DMS79 (cell line): Measurements from ENCODE around the gene PARD3.

ENCODE experiments used
- DNase-seq: peaks from one replicate; lab custom pipeline; 2025; lab: John Stamatoyannopoulos, UW

The PARD3 gene

DNA sequence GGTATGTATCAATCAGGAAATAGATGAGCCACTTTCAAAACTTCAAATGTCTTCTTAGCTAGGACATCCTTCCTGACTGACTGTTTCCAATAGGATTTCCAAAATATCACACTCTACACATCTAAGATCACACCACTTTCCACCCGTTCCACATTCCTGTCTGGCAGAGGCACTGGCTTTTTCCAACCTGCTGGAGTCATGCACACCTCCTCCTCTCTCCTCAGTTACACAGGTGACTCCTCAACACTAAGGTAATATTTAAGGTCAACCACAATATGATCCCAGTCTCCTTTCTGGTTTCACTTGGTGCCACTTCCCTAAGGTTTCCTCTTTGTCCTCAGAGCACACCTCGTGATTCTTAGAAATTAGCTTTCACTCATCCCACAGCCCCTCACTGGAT is 196.5 kb downstream of the PARD3 start:
- DNase-seq, result no peak

DNA sequence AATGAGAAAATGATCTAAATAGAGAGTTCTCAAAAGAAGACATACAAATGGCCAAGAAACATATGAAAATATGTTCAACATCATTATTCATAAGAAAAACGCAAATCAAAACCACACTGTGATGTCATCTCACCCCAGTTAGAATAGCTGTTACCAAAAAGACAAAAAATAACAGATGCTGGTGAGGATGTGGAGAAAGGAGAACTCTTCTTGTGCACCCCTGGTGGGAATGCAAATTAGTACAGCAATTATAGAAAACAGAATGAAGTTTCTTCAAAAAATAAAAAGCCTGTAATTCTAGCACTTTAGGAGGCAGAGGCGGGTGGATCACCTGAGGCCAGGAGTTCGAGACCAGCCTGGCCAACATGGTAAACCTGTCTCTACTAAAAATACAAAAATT is 199.3 kb downstream of the PARD3 start:
- DNase-seq, result no peak

DNA sequence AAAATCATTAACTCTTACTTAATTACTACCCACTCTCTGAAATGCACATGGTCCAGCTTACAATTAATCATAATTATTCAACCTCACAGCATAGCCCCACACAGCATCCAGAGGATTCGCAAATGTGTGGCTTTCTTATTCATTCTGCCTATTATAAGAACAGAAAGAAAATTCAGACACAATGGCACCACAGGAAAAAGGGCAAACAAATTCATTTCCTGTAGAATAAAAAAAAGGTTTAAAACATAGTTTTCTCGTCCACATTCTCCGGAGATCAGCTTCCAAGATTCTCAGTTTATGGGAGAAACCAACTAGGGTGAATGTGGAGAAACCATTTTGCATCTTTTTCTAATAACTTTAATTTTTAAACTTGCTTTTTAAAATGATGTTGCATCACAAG is 201.6 kb downstream of the PARD3 start:
- DNase-seq, result no peak

DNA sequence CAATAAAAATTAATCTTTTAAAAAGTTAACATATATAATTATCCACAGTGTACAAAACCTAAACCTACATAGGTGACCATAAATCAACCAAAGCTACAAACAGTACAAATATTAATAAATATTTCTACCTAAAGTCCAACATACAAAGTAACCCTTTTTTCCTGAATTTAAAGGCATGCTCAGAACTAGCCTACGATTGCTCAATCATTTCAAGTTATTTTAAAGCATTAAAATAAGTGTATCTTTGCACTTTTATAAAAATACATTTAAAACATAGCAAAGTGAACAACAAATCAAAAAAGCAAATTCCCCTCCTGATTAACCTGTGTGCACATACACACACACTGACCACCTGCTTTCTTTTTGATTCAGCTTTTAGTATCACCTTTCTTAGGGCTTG is 202.2 kb downstream of the PARD3 start:
- no peak for DNase-seq

DNA sequence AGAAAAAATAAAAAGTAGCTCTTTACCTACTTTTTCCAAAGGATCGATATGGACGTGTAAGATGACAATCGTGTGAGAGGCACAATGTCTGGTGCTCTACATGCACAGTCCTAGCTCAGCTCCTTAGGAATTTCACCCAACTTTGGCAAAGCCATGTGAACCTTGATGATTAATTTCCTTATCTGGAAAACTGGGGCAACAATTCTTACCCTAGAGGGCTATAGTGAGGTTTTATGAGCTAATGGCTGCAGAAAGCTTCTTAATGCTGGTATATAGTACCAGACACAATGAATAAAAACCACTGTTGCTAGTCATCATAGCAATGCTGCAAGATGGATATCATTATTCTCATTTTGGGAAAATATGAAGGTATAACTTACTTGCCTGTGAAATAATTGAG is 202.7 kb downstream of the PARD3 start:
- no peak for DNase-seq

DNA sequence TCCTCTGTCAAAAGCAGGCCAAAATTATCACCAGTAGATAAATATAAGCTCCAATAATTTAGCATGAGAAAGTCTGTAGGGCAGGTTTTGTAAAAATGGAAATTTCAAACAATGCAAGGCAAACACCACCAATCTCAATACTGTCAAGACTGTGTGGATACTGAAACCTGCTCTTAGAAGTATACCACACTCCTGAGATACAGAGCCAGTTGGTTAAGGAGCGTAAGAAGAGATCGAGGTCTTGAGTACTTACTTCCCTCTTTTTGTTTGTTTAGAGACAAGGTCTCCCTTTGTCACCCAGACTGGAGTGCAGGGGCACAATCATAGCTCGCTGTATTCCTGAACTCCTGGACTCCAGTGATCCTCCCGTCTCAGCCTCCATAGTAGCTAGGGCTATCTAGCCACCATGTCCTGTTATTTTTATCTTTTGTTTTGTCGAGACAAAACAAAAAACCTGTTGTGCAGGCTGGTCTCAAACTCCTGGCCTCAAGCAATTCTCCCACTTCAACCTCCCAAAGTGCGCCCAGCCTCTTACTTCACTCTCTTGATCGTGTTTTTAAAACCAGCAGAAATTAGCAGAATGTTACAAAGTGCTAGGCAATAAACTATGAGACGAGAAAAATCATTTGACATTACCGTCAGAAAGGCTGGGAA is 205.7 kb downstream of the PARD3 start:
- no peak for DNase-seq

DNA sequence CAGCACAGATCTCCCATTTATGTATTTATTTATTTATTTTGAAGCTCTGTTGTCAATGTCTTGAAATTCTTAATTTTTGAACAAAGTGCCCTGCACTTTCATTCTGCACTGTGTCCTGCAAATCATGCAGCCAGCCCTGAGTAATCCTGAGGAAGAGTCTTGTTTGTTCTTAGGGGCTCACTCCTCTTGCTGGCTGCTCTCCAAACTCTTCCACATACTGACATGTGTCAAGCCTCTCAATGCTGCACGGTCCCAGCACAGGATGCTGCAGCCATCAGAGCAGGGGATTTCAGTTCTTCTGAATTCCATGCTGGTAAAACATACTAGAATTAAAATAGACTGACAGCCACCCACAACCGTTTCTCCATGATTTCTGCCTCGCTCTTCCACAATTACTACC is 207.2 kb downstream of the PARD3 start:
- DNase-seq, result no peak

DNA sequence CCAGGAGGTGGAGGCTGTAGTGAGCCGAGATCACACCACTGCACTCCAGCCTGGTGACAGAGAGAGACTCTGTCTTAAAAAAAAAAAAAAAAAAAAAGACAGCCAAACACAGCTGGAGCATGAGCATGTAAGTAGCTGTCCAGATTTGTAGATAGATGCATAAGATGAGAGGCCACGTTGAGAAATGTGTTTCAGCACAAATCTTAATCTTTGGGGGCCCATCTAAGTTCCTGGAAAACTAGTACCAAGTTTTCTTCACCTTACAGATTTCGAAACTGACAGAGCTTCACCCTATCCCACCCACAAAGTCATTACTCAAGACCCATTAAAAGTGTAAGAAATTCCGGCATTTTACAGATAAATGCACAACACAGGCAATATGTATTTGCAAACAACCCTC is 208.2 kb downstream of the PARD3 start:
- DNase-seq, result no peak

DNA sequence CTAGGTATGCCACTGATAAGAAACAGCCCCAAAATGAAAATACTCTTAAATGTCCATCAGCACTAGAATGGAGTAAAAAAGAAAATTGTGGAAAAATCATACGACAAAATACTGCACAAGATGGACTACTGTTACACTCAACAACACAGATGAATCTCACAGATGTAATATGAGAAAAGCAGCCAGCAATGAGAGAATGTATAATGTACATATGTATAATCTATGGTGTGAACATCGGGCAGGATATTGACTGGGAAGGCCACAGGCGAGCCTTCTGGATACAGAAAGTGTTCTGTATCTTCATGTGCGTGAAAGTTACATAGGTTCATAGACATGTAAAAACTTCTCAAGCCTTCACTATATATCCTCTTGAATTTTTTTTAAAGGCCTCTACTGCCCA is 212.6 kb downstream of the PARD3 start:
- no peak for DNase-seq

DNA sequence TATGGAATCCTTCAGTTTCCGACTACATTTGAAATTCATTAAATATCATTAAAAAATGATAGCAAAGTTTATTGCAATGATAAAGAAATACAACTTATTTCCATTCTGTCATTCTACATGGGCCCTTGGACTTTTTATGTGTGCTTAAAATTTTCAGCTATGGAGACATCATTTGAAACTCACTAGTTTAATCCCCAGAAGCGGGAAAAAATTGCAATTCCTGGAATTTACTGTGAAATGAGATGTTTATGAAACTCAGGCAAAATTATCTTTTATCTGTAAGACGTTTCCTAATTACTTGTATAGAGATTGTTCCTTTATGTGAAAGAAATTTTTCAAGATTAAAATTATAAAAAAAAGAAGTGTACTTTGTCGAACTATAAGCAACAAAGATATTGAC is 213.4 kb downstream of the PARD3 start:
- DNase-seq, result no peak

DNA sequence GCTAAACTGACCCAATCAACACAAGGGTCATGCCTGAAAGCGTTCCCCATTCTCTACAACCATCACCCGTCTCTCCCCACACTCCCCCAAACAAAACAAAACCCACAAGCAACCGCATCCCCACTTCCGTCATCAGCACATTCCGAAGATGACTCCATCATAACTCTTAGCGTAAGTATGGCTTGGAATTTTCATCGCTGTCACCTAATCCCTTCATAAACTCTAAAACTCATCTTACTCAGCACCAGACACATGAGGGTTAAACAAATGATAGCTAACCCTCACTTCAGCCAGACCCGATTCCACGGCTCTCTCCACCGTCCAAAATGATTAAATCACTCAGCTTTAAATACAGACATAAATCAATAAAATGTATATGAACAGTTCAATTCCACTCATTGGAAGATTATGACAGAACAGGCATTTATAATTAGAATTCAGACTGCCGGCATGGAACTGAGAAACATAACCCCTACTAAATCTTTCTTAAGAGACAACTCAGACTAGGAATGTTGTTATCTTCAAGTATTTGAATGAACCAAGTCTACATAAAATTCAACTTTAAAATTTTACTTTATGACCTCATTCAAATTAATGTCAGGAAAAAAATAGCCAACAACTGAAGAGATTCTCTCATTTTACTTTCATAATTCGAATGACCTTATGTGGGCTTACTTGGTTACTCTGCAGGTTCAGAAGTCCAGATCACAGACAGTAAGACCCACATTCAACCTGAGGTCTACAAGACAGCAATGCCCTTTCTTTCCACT is 215.9 kb downstream of the PARD3 start:
- DNase-seq, result no peak

DNA sequence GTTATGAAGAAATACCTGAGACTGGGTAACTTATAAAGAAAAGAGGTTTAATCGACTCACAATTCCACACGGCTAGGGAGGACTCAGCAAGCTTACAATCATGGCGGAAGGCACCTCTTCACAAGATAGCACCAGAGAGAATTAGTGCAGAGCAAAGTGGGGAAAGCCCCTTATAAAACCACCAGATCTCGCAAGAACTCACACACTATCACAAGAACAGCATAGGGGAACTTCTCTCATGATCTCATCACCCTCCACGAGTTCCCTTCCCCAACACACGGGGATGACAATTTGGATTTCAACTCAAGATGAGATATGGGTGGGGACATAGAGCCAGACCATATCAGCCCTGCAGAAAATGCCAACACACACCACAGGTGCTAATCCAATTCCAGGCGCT is 218.7 kb downstream of the PARD3 start:
- DNase-seq, result no peak

DNA sequence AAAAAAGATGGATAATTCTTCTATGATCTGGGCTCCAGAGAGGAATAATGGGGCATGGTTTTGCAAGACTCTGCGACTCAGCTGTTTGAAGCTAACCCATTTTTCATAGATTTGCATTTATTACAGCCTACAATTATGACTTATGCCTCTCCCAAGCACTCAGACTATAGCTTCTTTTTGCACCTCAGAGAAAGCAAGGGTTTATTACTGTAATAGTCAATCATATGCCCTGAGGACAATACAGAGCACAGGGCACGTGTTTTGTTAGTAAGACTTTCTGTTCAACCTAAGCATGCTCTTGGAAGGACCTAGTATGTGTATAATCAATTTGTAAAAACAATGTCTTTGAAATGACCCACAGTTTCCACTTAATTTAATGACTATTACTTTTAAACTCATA is 221.2 kb downstream of the PARD3 start:
- no peak for DNase-seq

DNA sequence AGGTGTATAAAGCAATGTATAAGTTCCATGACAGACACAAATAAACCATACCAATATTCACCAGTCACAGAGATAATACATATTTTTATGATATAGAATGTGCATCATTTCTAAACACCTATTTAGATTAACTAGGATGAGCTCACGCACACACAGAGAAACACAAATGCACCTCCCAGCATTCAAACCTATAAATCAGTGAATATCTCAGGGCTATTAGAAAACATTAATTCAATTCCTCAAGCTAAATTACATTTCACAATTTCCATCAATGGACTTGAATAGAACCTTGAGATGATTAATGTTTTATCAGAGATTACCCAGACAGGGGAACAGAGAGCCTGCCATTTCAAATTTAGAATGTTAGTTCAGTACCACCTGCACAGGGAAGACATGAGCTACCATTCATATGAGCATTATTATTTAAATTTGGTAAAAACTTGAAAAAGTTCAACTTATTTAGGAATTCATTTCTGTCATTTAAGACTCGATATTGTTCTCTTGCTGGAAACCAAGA is 221.7 kb downstream of the PARD3 start:
- DNase-seq, result no peak

DNA sequence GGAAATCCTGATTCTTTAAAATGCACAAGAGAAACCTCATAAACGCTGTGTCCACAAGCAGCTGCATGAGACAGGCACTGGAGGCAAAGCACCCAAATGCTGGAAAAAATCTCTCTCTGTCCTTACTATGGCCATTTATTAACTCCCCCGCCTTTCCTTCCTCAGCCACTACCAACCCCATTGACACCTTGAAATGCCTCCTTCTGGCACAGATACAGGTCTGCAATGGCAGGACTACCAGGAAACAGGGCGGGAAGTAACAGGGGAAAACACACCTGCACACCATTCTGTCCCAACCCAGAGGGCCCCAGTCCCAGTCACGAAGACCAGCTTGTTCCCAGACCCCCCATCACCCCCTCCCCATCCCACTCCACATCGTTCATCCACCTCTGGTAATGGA is 224.3 kb downstream of the PARD3 start:
- DNase-seq, result no peak

DNA sequence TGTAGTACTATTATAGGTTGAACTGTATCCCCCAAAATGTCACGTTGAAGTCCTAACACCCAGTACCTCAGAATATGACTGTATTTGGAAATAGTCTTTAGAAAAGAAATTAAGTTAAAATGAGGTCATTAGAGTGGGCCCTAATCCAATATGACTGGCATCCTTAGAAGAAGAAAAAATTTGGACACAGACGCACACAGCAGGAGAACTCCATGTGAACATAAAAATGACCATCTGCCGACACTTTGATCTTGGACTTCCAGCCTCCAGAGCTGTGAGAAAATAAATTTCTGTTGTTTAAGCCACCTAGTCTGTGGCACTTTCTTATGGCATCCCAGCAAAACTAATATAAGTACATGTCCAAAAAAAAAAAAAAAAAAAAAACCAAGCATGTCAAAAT is 225.8 kb downstream of the PARD3 start:
- no peak for DNase-seq

DNA sequence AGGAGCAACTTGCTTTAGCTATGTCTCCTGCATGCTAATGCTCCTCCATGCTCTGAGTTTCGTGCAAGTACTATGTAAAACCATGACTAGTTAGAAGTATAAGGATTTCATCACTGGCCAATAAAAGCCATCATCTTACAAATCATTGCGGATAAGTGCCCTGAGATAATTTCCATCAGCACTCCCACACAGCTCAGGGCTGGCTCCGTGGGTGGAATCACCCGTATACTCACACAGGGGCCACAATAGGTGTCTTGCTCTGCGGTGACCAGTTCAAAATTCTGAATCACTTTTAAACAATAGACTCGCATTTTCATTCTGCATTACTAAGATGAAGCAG is 227.4 kb downstream of the PARD3 start:
- DNase-seq, result no peak

DNA sequence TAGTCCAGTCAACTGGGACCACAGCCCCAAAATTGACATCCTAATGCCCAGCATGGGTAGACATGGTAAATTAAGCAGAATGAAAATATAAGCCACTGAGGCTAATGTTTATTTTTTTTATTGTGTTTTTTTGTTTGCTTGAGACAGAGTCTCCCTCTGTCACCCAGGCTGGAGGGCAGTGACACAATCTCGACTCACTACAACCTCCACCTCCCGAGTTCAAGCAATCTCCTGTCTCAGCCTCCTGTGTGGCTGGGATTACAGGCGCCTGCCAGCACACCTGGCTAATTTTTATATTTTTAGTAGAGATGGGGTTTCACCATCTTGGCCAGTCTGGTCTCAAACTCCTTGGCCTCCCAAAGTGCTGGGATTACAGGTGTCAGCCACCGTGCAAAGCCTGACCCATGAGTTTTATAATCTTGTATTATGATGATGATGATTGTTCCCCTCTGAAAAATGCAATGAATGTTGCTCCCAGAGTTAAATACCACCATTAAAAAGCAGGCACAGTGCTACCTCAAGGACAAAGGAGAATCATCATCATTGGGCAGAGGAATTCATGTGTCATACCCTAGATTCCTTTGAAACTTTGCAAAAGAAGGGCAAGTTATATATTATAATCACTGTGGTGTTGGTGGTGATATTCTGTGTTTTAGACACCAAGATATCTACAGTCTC is 228.0 kb downstream of the PARD3 start:
- no peak for DNase-seq

DNA sequence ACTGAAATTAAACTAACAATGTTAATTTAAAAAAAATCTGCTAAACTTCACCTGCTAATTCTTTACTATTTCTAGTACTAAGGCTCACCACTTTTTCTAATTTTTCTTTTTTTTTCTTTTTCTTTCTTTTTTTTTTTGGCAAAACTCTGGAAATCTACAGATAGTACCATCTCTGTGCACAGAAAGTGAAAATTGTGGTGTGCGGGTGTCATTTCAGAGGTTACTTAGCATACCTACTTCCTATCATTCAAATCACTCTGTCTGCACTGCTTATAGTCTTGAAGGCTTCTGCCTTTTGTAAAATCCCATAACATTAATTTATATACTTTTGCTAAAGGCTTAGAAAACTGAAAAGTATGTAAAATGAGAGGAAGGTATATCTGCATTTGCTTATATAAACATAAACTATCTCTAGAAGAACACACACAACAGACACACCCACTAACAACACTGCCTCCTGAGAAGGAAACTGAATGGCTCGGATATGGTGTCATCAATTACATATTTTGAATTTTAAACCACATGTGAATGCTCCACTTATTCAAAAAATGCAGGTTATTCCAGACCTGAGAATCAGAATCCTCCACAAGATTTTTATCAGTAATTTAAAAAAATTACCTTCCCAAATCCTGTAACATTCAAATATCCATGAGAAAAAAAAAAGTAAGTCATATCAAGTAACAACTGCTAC is 229.5 kb downstream of the PARD3 start:
- DNase-seq, result no peak

DNA sequence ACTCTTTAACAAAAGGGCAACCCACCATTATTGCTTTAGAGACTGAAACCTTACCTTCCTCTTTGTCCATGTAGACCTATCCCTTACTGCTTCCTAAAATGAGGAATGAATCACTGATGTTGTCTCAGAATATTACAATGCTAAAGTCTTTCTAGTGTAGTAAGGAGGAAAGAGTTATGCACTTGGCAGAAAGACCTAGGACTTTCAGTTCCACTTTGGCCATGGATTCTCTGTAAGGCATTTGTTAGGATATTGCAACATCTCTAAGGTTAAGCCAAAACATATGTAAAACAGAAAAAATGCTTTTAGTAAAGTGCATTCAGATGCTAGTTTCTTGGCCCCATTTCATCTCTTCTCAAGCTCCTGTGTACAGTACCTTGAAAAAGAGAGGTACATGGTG is 230.9 kb downstream of the PARD3 start:
- no peak for DNase-seq

DNA sequence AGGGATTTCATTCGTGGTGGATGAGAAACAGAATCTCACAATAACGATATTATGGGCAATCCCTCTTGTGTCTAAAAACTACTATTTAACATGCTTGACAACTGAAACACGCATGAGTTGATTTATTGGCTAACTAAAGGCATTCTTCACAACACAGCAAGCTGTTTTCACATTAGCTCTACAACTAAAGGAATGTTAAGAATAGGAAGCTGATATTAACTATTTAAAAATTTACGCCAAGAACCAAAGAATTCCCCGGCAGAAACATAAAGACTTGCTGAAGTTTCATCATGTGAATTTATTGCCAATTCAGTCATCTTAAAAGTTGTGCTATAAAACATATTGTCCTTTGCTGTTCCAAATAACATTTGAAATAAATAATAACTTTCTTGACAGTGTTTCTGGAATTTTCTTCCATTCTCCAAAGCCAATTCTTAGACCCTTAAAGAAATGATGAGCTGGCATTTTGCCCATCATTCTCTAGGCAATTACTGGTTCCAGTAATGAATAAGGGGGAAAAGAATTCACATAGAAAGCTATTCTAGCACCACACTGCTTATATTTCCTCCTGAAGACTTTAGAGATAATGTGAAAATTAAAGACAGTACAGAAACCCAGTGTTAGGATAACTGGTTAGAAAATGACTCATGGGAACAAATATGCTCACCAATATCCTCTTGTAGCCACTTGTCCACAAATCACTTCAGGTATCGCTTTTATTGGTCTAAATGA is 233.1 kb downstream of the PARD3 start:
- no peak for DNase-seq

DNA sequence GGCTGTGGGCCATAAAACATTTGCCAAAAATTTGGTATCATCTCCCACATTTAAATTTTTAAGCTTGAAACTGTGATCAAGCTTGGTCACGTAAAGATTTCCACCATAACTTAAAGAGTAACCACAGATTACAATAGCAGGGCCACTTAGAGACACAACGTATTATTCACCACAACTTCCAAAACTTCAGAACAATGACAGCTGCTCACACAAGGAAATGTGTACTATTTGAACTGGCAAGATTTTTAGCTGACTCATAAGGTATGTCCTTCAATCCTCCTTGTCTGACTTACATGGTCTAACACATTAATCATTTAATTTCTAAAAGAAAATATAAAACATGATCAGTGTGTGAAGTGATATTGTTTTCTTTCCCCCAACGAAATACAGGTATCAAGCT is 234.5 kb downstream of the PARD3 start:
- DNase-seq, result no peak
